Prostate gland (tissue), 2 donors: ENCODE results near the gene DRG2. TPM values are rescaled to one million over a fixed set of nuclear protein-coding genes. Genes with fewer than 3 reads are reported as not detected.

Experiments
- DNase-seq: peaks from one replicate; pipeline ENCODE4 v3.0.0-alpha.2; 2019; ENCODE audit warnings: low spot score
- H3K27ac ChIP-seq, 2 donors: fragments of 200-600 bp; sonication (generic); 2 replicates each; pipeline ENCODE4 v1.5.1; 2017 to 2019
- H3K27me3 ChIP-seq: fragments of 200-600 bp; sonication (generic); replicated peaks from 2 replicates; pipeline ENCODE4 v1.5.1; 2019; ENCODE audit not compliant: insufficient read depth
- H3K36me3 ChIP-seq, 2 donors: fragments of 200-600 bp; sonication (generic); 1 replicate in 1 of 2; 2 replicates in 1 of 2; pipeline versions ENCODE4 v1.5.1 to v1.8.1; 2017 to 2019
- H3K4me1 ChIP-seq: fragments of 200-600 bp; sonication (generic); replicated peaks from 2 replicates; pipeline ENCODE4 v1.5.1; 2019
- H3K4me3 ChIP-seq, 2 donors: fragments of 200-600 bp; sonication (generic); 2 replicates each; pipeline ENCODE4 v1.5.1; 2017 to 2019
- H3K9me3 ChIP-seq: fragments of 200-600 bp; sonication (generic); 2 replicates; pipeline ENCODE4 v1.5.1; 2017
- CTCF ChIP-seq, 4 experiments: fragments of 200-600 bp in 2 of 4; fragments of 450-650 bp in 2 of 4; sonication (generic) in 2 of 4; IDR thresholded peaks; 1 replicate in 3 of 4; 2 replicates in 1 of 4; pipeline ENCODE4 v1.5.1; 2016 to 2019; ENCODE audit warnings: antibody characterized with exemption in 4 of 4, mild to moderate bottlenecking in 2 of 4, moderate library complexity in 2 of 4
- POLR2A ChIP-seq: fragments of 450-650 bp; IDR thresholded peaks from one replicate; pipeline ENCODE4 v1.6.1; 2016; ENCODE audit warnings: antibody characterized with exemption, mild to moderate bottlenecking
- POLR2AphosphoS5 ChIP-seq: sonication (generic); formaldehyde crosslinking; IDR thresholded peaks from one replicate; pipeline ENCODE4 v1.6.1; 2017; ENCODE audit warnings: antibody characterized with exemption
- WGBS: methylation state at CpG from one replicate; pipeline ENCODE4 v1.1.5; 2018; 5-methylcytosine and 5-hydroxymethylcytosine counted together
- intact Hi-C: fragments of 100-400 bp; cut with DNase I; formaldehyde crosslinking; loops from one replicate; pipeline ENCODE4 v1.14.2; 2022
- total RNA-seq, 2 donors: library from RNA; depleted of rRNA; stranded (reverse); fragments of >200 nt; gene quantifications; one replicate each; pipeline ENCODE4 v1.1.0, GENCODE V29; 2016

The DRG2 gene
- total RNA-seq, 2 donors from 2014 or later = 44.1 to 56.9 TPM

- Histone ChIP-seq H3K9me3 (no peaks in the 10 kb centered on the region), H3K4me3 (no peak overlapping the region), H3K4me1 (no peaks in the 10 kb centered on the region), H3K36me3 (no peaks in the 10 kb centered on the region), H3K27ac (no peak overlapping the region), H3K27me3 (no peaks in the 10 kb centered on the region)
- WGBS = 92% methylated on average over 7 of the region's 7 CpGs
- TF ChIP-seq POLR2A = no peak
- no peak for TF ChIP-seq CTCF (IDR thresholded peaks at IDR 0.05)
- no peak for TF ChIP-seq POLR2AphosphoS5
- intact Hi-C loops = no loop called here
- no peak for DNase-seq
Observed at GRCh38 chr17:18148586-18148985, 60.8 kb downstream of the DRG2 start.

GRCh38 chr17:18151290-18151689 is 63.5 kb downstream of the DRG2 start:
- Histone ChIP-seq H3K9me3 (no peaks in the 10 kb centered on the region), H3K4me1 (no peaks in the 10 kb centered on the region), H3K27me3 (no peaks in the 10 kb centered on the region), H3K36me3 (no peaks in the 10 kb centered on the region), H3K4me3 (no peak overlapping the region), H3K27ac (no peak overlapping the region)
- WGBS = 91% methylated on average over 8 of the region's 9 CpGs
- no peak for TF ChIP-seq POLR2A
- TF ChIP-seq POLR2AphosphoS5 = no peak
- TF ChIP-seq CTCF (IDR thresholded peaks at IDR 0.05) = no peak
- DNase-seq = no peak
- intact Hi-C loops = no loop called here

GRCh38 chr17:18155179-18155578 is 67.4 kb downstream of the DRG2 start:
- Histone ChIP-seq H3K9me3 (no peaks in the 10 kb centered on the region), H3K4me1 (no peaks in the 10 kb centered on the region), H3K4me3 (no peak overlapping the region), H3K36me3 (no peaks in the 10 kb centered on the region), H3K27ac (no peak overlapping the region), H3K27me3 (no peaks in the 10 kb centered on the region)
- no peak for DNase-seq
- intact Hi-C loops = no loop called here
- WGBS = 96% methylated on average over 14 of the region's 14 CpGs
- TF ChIP-seq CTCF (IDR thresholded peaks at IDR 0.05) = no peak
- TF ChIP-seq POLR2A = no peak
- no peak for TF ChIP-seq POLR2AphosphoS5

GRCh38 chr17:18156171-18156975 is 68.6 kb downstream of the DRG2 start:
- Histone ChIP-seq H3K27me3 (no peaks in the 10 kb centered on the region), H3K9me3 (no peaks in the 10 kb centered on the region), H3K4me1 (no peaks in the 10 kb centered on the region), H3K4me3 (no peak overlapping the region), H3K27ac (no peak overlapping the region), H3K36me3 (no peaks in the 10 kb centered on the region)
- no peak for TF ChIP-seq CTCF (IDR thresholded peaks at IDR 0.05)
- TF ChIP-seq POLR2AphosphoS5 = no peak
- no peak for TF ChIP-seq POLR2A
- intact Hi-C loops = no loop called here
- no peak for DNase-seq
- WGBS = 65% methylated on average over 8 of the region's 8 CpGs

- Histone ChIP-seq H3K4me1 (no peaks in the 10 kb centered on the region), H3K27ac (no peak overlapping the region), H3K36me3 (no peaks in the 10 kb centered on the region), H3K4me3 (no peak overlapping the region), H3K27me3 (no peaks in the 10 kb centered on the region), H3K9me3 (no peaks in the 10 kb centered on the region)
- 88% methylated on average over 10 of the region's 10 CpGs for WGBS
- intact Hi-C loops = no loop called here
- DNase-seq = no peak
- TF ChIP-seq POLR2A (no peak), CTCF (IDR thresholded peaks at IDR 0.05) (no peak), POLR2AphosphoS5 (no peak)
Observed at GRCh38 chr17:18156976-18157280, 69.2 kb downstream of the DRG2 start.
